CMK (cell line): Measurements from ENCODE around the gene SLC18A3.

Experiments used
- DNase-seq: peaks from one replicate; pipeline ENCODE4 v3.0.0-alpha.2; 2010; ENCODE audit warnings: low read depth

Gene SLC18A3

DNA sequence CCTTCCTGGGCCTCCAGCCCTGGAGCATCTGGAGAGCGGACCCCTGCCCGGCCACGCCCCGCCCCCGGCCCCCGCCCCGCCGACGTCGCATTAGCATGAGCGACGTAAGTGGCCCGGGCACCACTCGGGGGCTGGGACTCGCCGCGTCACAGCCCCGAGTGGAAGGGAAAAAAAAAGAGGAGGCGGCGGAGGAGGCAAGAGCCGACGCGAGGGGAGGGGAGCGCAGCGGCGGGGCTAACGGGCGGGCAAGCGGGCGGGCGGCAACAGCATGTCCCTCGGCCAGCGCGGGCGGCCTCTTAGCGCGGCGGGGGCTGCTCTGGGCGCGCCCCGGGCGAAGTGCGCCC, at the start of gene SLC18A3:
Gene SLC18A3 (plus strand): TSS at position 197 of the 344 bp plus-strand sequence. CDS start 431 bp downstream, outside the sequence.
- no peak for DNase-seq

DNA sequence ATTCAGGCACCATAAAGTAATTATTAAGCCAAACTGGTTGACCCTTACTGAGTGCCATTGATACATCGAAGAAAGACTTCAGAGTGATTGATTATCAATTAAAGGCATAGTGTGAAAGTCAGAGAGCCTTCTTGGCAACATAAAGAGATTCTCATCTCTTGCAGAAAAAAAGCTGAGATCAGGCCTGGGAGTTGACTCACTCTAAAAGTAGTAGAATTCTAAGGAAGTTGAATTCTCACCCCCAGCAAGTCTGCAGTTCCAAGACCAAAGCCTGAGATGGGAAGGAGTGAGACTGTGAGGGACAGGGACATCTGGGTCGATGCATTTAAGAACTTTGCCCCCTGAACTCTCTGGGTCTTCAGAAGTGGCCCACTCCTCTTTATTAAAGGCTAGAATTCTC, 49.6 kb upstream of the SLC18A3 start:
- no peak for DNase-seq

DNA sequence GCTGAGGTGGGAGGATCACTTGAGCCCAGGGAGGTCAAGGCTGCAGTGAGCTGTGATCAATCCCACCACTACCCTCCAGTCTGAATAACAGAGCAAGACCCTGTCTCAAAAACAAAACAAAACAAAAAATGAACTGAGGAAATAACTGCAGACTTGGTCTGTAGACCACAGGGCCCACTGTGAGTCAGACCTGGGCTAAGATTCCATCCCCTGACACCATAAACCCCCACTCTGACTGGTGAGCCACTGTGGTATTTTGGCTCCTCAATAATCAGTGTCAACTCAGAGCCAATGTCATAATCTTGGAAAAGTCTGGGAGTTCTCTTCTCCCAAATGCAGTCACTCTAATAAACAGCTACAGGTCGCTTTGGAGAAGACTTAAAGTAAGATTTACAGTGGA, 47.2 kb upstream of the SLC18A3 start:
- no peak for DNase-seq

DNA sequence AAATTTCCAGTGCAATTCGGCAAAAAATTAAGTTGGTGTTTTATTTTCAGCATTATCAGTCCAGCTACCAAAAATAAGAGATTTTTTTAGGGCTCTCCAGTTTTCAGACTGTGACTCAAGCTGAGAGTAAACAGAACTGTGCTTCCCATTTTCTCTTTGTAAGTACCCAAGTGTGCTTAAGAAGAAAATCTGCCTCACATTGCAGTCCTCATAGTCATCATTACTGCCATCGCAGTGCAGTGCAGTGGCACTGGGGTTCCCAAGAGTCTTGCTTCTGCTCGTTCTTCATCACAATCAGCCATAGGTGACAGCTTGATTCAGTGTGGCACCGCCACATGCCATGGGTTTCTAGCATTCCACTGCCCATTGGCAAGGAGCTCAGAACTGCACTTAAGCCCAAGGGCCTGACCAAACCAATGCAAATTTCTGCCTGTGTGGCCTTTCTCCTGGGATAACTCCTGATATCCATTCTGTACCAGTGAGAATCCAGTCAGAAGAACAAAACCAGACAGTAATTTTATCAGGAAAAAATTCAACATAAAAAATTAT, 45.6 kb upstream of the SLC18A3 start:
- DNase-seq, result no peak

DNA sequence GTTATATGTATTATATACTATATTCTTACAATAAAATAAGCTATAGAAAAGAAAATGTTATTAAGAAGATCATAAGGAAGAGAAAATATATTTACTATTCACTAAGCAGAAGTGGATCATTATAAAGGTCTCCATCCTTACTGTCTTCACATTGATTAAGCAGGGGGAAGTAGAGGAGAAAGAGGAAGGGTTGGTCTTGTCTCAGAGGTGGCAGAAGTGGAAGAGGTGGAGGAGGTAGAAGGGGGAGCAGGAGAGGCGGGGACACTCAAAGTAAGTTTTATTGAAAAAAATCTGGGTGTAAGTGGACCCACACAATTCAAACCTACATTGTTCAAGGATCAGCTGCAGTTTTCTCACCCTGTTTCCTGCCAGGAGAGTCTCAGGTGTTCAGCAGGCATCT, 42.3 kb upstream of the SLC18A3 start:
- no peak for DNase-seq

DNA sequence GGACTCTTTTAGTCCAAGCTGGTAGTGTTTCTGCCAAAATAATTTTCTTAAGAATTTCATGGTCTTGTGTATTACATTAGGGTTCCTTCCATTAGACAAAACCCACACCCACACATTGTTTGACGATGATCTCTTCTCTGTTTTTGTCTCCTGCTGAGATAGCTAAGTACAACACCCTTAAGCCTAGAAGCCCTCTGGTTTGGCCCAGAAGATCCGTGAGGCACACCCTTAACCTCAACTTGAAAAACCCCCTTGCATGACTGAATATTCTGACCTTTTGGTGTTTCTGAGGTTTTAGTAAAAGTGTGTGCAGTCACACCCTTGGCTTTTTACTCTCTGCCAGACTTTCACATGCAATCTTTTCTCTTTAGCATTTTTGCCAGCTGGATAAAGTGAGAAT, 41.9 kb upstream of the SLC18A3 start:
- DNase-seq, result no peak

DNA sequence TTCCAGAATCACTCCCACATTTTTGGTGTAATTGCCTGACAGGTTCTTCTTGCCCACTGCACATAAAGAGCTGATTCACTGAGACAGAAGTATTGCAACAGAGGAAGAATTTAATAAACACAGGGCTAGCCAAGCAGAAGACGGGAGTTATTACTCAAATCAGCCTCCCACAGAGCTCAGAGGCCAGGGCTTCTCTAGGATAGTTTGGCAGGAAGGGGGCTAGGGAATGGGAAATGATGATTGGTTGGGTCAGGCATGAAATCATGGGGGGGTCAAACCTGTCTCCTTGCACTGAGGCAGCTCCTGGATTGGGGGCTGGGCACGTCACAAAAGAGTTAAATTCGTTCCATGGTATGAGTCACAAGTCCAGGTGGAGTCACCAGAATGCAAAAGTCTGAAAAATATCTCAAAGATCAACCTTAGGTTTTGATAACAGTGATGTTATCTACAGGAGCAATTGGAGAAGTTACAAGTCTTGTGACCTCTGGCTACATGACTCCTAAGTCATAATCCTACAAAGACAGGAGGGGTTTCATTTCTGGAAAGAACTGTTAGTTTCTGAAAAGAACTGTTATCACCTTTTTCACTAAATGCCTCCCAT, 41.0 kb upstream of the SLC18A3 start:
- DNase-seq, result no peak

DNA sequence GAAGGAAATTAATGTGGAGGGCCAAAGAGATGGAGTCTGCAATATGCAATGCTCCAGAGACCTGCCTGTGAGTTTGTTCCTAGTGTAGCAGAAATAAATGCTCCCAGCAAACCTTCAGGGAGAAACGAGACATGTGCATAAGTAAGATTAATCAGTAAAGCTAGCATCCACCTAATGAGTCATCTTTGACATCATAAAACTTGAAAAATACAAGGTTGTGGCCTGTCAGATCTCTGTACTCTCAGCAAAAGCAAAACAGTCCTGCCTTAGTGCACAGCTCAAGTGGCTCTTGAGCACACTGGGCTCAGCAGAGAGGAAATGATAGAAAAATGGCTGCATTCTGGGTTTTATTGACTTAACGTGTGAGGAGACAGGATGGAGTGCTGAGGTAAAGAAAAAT, 38.7 kb upstream of the SLC18A3 start:
- no peak for DNase-seq

DNA sequence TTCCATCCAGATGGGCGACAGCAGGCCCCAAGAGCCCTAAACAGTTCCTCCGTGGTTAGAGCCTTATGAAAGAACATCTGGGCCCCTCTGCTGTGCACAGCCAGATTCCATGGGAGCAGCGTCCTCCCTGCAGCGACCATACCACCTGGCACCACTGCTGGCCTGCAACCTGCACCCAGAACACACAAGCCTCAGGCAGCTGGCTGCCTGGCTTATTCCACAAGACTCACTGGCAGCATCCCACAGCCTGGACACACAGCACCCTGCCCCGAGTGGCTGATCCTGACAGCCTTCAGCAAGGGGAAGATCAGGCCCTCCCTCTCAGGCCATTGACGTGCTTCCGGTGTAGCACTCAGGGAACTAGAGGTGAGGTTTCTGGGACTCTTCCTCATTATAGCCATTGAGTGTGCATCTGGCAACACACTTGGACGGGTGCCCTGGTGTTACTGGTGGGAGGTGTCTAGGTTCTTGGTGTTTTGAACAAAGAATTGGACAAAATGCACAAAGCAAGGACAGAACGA, 37.5 kb upstream of the SLC18A3 start:
- no peak for DNase-seq

DNA sequence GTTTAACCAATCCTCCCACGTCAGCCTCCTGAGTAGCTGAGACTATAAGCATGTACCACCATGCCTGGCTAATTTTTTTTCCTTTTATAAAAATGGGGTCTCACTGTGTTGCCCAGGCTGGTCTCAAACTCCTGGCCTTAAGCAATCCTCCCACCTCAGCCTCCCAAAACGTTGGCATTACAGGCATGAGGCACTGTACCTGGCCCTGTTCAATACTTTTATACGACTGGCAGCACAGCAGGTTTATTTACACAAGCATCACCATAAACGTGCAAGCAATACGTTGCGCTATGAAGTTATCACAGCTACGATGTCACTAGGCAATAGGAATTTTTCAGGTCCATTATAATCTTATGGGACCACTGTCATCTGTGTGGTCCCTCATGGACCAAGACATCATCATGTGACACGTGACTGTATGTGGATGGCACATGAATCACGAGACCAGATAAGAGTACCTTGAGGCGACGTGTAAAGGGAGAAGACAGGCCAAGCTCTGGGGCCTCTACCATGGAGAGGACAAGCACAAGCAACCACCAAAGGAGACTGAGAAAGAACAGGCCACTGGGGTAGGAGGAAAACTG, 34.5 kb upstream of the SLC18A3 start:
- DNase-seq, result no peak

DNA sequence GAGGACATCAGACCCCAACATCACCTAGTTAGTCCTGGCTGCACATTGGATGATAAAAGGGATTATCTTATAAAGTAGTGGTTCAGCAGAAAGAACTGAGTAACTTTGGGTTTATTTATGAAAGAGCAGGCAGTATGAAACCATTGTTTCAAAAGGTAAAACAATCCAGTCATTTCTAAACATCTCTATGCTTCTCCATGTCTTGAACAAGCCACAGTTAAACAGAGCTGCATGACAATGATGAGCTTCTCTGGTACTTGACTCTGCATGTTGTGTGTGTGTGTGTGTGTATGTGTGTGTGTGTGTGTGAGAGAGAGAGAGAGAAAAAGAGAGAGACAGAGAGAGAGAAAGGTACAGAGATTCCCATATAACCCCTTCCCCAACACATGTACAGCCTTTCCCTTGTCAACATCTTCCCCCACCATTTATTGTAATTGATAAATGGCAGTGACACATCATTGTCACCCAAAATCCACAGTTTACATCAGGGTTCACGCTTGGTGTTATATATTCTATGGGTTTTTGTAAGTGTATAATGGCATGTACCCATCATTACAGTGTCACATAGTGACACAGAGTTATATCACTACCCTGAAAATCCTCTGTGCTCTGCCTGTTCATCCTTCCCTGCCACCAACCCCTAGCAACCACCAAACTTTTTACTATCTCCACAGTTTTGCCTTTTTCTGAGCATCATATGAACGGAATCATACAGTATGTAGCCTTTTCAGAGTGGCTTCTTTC, 32.8 kb upstream of the SLC18A3 start:
- no peak for DNase-seq

DNA sequence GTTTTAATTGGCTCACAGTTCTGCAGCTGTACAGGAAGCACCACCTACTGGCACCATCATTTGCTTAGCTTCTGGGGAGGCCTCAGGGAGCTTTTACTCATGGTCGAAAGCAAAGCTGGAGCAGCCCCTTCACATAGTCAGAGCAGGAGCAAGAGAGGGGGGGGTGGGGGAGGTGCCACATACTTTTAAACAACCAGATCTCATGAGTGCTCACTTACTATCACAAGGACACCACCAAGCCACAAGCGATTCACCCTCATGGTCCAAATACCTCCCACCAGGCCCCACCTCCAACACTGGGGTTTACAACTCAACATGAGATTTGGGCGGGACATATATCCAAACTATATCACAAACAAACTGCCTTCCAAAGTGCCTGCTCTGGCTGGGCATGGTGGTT, 31.7 kb upstream of the SLC18A3 start:
- DNase-seq, result no peak

DNA sequence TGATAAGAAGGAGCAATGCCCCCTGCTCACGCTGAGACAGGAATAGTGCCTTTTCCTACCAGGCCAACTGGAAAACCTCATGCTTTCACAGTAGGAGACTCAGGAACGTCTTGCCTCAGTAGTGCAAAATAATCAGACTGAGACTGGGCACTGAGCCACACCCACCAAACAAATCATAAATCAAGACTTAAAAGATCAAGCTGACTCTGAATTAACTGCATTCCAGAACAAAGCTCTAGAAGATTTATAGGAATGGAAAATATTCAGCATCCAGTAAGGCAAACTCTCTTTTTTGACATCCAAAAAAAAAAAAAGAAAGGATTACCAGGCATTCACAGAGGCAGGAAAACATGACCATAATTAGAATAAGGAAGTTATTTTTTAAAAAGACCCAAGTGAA, 30.5 kb upstream of the SLC18A3 start:
- no peak for DNase-seq

DNA sequence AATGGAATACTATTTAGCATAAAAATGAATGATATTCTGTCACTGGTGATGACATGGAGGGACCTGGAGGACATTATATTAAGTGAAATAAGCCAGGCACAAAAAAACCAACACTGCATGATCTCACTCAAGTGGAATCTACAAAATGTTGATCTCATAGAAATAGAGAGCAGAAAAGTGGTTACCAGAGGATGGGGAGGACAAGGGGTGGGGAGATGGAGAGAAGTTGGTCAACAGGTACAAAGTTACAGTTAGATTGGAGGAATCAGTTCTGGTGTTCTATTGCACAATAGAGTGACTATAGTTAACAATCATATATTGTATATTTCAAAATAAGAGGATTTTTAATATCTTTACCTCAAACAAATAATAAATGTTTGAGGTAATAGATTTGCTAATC, 24.7 kb upstream of the SLC18A3 start:
- no peak for DNase-seq

DNA sequence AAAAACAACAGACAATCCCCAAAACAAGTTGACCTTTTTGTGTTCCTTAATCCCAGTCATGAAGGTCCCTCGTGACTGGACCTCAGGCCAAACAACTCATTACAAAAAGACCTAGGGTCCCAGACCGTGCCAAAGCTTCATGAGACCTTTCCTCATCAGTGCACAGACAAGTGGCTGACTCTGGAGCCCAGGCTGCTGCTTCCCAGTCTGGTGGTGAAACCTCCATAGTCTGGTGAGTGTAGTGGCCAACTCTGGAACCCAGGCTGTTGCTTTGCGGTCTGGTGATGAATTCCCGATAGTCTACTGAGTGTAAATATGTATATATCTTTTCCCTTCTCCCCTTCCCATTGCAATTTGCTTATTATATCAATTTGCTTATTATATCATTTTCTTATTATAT, 22.1 kb upstream of the SLC18A3 start:
- DNase-seq, result no peak

DNA sequence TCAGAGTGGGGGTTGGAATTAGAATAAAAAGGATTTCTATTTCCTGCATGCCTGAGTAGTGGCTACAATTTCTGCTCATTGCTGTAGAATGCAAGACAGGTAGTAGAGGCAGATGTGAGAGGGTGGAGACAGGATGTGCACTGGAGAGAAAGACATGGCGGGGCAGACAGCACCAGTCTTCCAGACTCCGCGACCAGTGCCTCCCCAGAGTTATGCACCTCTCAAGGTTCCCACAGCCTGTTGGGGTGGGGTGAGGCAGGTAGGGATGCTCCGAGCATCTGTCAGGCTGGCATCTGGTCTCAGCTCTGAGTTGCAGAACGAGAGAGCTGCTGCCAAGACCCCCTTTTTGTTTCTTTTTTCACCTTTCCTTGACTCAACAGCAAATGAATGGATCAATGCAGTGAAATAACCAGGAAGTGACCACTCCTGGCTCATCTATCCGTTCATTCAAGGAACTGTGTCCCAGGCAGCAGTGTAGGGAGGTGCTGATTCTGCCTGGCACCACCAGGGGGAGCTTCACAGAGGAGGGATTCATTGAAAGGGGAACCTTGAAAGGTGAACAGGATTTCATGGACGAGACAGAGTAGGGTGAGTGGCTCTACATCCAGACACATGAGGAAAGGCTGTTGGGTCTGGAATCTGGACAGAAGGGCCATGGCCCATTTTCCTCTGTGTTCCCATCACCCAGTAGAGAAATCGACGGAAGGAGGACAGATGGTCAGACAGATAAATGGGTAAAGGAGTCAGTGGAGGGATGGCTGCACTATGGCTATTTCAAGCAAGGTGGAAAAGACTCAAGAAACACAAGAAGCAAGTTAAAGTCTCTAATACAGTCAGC, 17.2 kb upstream of the SLC18A3 start:
- DNase-seq, result peak; percentile 20

DNA sequence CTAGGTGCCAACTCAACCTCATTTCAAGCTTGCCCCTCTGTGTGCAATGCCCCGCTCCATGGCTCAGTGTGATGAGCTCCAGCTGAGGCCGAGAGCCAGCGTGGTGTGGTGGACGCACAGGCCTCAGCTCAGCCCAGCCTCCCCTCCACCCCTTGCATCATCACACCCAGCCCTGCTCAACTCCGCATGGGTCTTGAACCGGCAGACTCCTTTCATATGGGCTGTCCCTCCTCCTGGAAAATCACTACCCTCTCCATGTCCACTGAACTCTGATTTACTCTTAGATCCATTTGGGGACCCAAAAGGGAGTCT, 16.6 kb upstream of the SLC18A3 start:
- no peak for DNase-seq

DNA sequence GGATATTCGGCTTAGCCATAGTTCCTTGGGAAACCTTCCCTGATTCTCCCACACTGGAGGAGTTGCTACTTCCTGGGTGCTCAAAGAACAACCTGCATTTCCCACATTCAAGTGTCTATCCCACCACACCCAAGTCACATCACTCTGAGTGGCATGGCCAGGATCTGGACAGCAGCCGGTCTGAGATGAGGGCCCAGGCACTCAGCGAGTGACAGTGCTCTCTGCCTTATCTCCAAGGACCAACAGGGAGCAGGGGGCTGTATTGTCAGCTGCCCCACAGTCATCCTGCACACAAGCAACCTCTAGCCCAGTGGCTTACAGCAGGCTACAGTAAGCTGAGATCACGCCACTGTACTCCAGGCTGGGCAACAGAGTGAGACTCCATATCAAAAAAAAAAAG, 16.1 kb upstream of the SLC18A3 start:
- DNase-seq, result no peak

DNA sequence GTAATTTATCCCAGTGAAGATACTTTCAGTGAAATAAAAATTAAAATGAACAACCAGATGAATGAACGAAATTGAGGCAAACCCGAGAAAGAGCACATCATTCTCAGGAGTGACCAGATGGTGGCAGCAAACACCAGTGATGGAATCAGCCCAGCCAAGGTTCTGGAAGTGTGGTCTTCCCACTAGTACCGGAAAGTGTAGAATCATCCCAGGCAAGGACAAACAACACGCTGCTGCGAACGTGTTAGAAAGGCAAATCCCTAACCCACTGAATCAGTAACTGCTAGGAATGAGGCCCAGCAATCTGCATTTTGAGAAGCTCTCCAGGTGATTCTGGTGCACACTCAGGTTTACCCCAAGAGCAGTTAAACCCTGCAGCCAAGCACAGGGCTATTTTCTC, 15.5 kb upstream of the SLC18A3 start:
- no peak for DNase-seq

DNA sequence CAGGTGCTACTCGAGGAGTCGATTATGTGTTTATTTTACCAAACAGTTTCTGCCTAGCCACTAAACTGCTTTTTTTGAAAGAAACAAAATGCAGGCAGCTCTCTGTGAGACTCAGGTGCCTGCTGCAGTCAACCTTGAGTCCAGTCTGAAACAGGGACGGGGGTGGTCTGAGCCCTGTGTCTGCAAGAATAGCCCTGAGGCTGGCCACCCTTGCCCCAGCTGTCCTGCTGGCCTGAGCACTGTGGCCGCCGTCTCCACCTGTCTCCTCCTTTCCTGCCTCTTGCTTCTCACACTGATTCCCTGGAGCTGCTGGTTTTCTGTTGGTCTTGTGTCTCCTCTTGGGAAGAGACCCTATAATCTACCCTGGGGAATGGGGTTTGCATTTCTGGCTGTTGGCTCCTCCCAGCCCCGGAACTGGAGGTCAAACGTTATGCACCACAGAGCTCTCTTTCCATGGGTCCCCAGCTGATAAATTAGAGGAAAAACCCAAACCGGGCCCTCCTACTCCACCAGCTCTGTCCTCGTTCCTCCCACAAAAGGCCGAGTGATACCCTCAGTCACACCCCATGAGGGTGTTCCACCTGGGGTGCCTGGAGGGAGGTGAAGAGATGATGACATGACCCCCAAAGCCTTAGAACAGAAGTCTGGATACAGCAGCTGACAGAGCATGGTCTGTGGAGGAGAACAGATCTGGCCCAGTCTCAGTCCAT, 15.0 kb upstream of the SLC18A3 start:
- DNase-seq, result no peak

DNA sequence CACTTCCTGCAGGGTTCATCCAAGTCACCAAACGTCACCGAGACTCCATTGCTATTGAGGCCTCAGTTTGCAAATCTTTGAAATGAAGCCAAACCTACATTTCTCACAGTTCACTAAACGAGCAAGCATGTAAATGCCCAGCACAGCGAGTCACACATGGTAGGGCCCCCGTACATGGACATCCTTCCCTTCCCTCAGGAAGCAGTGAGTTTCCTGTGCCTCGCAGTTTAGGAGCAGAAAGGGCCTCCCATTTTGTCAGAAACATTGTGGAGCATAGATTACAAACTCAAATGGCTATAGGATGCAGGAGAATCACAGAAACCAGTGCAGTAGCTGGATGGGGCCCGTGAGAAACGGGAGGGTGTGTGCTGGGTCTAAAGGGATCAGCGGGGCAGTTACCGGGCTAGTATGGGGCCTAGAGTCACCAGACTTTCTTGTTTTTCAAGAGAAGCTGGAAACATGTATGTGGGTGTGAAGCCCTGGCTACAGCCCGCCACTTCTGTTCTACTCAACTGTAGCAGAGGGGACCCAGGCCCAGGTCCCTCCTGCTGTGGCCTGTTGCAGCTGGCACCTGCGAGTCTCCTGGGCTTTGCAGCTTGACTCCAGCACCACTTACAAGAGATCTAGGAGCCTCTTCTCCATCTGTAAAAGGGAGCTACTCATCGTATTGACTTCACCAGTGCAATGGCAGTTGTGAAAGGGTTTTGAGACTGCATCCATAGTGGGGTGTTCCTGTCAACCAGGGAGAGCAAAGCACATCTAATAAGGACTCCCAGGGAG, 14.2 kb upstream of the SLC18A3 start:
- DNase-seq, result no peak
